ENCODE data around the gene SCML2.

GRCh38 chrX:18377796-18378195 lies 23.3 kb upstream of the SCML2 start:
- TF ChIP-seq CTCF (IDR thresholded peaks at IDR 0.05) (peak in 3 of 6 experiments; percentile 20 to 36 (median 27)), POLR2A (IDR thresholded peaks at IDR 0.05) (no peak), EP300 (IDR thresholded peaks at IDR 0.05) (no peak), POLR2AphosphoS5 (IDR thresholded peaks at IDR 0.05) (no peak)
